22Rv1 (cell line): ENCODE results near the gene APOL2.

Experiments used
- H3K27ac ChIP-seq: fragments of 450-650 bp; 2 replicates; pipeline ENCODE4 v1.5.1; 2017
- CTCF ChIP-seq: fragments of 450-650 bp; IDR thresholded peaks from 2 replicates; pipeline ENCODE4 v1.5.1; 2017; ENCODE audit warnings: mild to moderate bottlenecking
- ZFX ChIP-seq: fragments of 450-650 bp; IDR thresholded peaks from 2 replicates; pipeline ENCODE4 v1.6.1; 2017; ENCODE audit warnings: antibody characterized with exemption, borderline replicate concordance

APOL2 gene

GRCh38 chr22:36239401-36240171 is at the start of gene APOL2:
APOL2 (minus strand) TSS chr22:36239527; CDS start chr22:36233162, 6,365 bp downstream.
- peak within 1 kb of the TSS; percentile 46 for H3K27ac ChIP-seq
- TF ChIP-seq ZFX, result no peak
- TF ChIP-seq CTCF, result peak; percentile 82

- TF ChIP-seq CTCF, result no peak
- no peak for TF ChIP-seq ZFX
- H3K27ac ChIP-seq, result peak overlapping the region; percentile 34; the same call in 1 of the 2 replicates
These were observed 49.5 kb upstream of the APOL2 start for GRCh38 chr22:36288571-36289405.

GRCh38 chr22:36287881-36288515 is 48.7 kb upstream of the APOL2 start:
- H3K27ac ChIP-seq, result peak overlapping the region; percentile 34; the same call in 1 of the 2 replicates
- no peak for TF ChIP-seq CTCF
- no peak for TF ChIP-seq ZFX

GRCh38 chr22:36286096-36286957 is 47.0 kb upstream of the APOL2 start:
- peak overlapping the region; percentile 34 for H3K27ac ChIP-seq
- TF ChIP-seq ZFX (no peak), CTCF (peak; percentile 97)

GRCh38 chr22:36285545-36285944 is 46.2 kb upstream of the APOL2 start:
- no peak overlapping the region for H3K27ac ChIP-seq
- TF ChIP-seq CTCF (no peak), ZFX (no peak)

- no peak overlapping the region for H3K27ac ChIP-seq
- TF ChIP-seq CTCF (no peak), ZFX (no peak)
These were observed 45.7 kb upstream of the APOL2 start for GRCh38 chr22:36285017-36285416.
